Osteocyte (in vitro differentiated cells): Measurements from ENCODE around the gene MKS1. TPM values are rescaled to one million over a fixed set of nuclear protein-coding genes. Genes with fewer than 3 reads are reported as not detected.

ENCODE experiments used
- DNase-seq: peaks from one replicate; pipeline ENCODE4 v3.0.0; 2021; ENCODE audit warnings: mixed read lengths; ENCODE audit not compliant: unreplicated experiment; ENCODE audit errors: extremely low spot score
- H3K27ac Mint-ChIP-seq: one replicate; pipeline ENCODE4 v1.8.0; 2021; ENCODE audit warnings: mild to moderate bottlenecking, mixed read lengths; ENCODE audit not compliant: unreplicated experiment
- H3K27me3 Mint-ChIP-seq: one replicate; pipeline ENCODE4 v1.8.0; 2021; ENCODE audit warnings: mixed read lengths; ENCODE audit not compliant: unreplicated experiment
- H3K36me3 Mint-ChIP-seq: one replicate; pipeline ENCODE4 v1.8.0; 2021; ENCODE audit warnings: mixed read lengths; ENCODE audit not compliant: unreplicated experiment
- H3K4me1 Mint-ChIP-seq: one replicate; pipeline ENCODE4 v1.8.0; 2021; ENCODE audit warnings: mixed read lengths; ENCODE audit not compliant: unreplicated experiment
- H3K4me3 Mint-ChIP-seq: one replicate; pipeline ENCODE4 v1.8.0; 2021; ENCODE audit warnings: mild to moderate bottlenecking, moderate library complexity, mixed read lengths; ENCODE audit not compliant: unreplicated experiment
- H3K9me3 Mint-ChIP-seq: one replicate; pipeline ENCODE4 v1.8.0; 2021; ENCODE audit warnings: mixed read lengths; ENCODE audit not compliant: unreplicated experiment
- total RNA-seq: library from RNA; stranded (reverse); gene quantifications from 2 replicates; pipeline ENCODE4 v1.2.1, GENCODE V29; 2021
- TF ChIP-seq, protein P1 (sequence below): fragments of 200-600 bp; sonication (generic); IDR thresholded peaks from 2 replicates; pipeline ENCODE4 v1.5.0; 2021; ENCODE audit warnings: antibody characterized with exemption, mild to moderate bottlenecking, moderate library complexity

The MKS1 gene
- total RNA-seq, 1 donor from 2014 or later: 24.1 TPM

- Mint-ChIP-seq H3K9me3 (no peaks in the 10 kb centered on the region), H3K4me1 (no peaks in the 10 kb centered on the region), H3K27me3 (peaks cover 38% of the 10 kb centered on the region), H3K27ac (no peak overlapping the region), H3K36me3 (no peaks in the 10 kb centered on the region), H3K4me3 (no peak overlapping the region)
- DNase-seq: no peak
- TF ChIP-seq, protein P1, sequence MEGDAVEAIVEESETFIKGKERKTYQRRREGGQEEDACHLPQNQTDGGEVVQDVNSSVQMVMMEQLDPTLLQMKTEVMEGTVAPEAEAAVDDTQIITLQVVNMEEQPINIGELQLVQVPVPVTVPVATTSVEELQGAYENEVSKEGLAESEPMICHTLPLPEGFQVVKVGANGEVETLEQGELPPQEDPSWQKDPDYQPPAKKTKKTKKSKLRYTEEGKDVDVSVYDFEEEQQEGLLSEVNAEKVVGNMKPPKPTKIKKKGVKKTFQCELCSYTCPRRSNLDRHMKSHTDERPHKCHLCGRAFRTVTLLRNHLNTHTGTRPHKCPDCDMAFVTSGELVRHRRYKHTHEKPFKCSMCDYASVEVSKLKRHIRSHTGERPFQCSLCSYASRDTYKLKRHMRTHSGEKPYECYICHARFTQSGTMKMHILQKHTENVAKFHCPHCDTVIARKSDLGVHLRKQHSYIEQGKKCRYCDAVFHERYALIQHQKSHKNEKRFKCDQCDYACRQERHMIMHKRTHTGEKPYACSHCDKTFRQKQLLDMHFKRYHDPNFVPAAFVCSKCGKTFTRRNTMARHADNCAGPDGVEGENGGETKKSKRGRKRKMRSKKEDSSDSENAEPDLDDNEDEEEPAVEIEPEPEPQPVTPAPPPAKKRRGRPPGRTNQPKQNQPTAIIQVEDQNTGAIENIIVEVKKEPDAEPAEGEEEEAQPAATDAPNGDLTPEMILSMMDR: no peak
These were observed 10.8 kb upstream of the MKS1 start for GRCh38 chr17:58229881-58230280.

- Mint-ChIP-seq H3K4me1 (peaks cover 3% of the 10 kb centered on the region), H3K27me3 (peaks cover 34% of the 10 kb centered on the region), H3K36me3 (no peaks in the 10 kb centered on the region), H3K27ac (no peak overlapping the region), H3K9me3 (no peaks in the 10 kb centered on the region), H3K4me3 (no peak overlapping the region)
- TF ChIP-seq, protein P1: no peak
- DNase-seq: no peak
These were observed 10.3 kb upstream of the MKS1 start for GRCh38 chr17:58229384-58229783.

- Mint-ChIP-seq H3K9me3 (no peaks in the 10 kb centered on the region), H3K4me1 (peaks cover 7% of the 10 kb centered on the region), H3K36me3 (no peaks in the 10 kb centered on the region), H3K4me3 (no peak overlapping the region), H3K27ac (no peak overlapping the region), H3K27me3 (peaks cover 31% of the 10 kb centered on the region)
- TF ChIP-seq, protein P1: no peak
- DNase-seq: no peak
These were observed 9.6 kb upstream of the MKS1 start for GRCh38 chr17:58228679-58229078.

- Mint-ChIP-seq H3K4me3 (no peak overlapping the region), H3K27ac (no peak overlapping the region), H3K27me3 (peaks cover 25% of the 10 kb centered on the region), H3K9me3 (no peaks in the 10 kb centered on the region), H3K36me3 (no peaks in the 10 kb centered on the region), H3K4me1 (peaks cover 7% of the 10 kb centered on the region)
- TF ChIP-seq, protein P1: no peak
- no peak for DNase-seq
These were observed 8.7 kb upstream of the MKS1 start for GRCh38 chr17:58227733-58228132.

DNA sequence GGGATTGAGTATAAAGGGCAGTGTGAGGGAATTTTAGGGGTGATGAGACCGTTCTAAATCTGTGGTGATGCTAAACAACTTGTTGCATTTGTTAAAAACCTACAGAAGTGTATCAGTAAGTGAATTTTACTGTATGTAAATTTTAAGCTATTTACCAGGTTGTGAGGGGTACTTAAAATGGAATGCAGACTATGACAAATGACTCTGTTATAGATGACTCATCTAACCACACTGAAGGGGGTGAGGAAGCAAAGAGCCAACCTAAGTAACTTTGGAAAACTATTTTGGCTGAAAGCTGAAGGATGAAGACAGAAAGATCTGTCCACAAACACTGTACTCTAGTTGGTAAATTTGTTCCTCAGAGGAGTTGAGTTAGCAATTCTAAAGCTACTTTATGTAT lies 5.3 kb upstream of the MKS1 start:
- H3K27me3 Mint-ChIP-seq: peaks cover 9% of the 10 kb centered on the region
- H3K36me3 Mint-ChIP-seq: no peaks in the 10 kb centered on the region
- no peak overlapping the region for H3K27ac Mint-ChIP-seq
- peaks cover 10% of the 10 kb centered on the region for H3K4me1 Mint-ChIP-seq
- H3K9me3 Mint-ChIP-seq: no peaks in the 10 kb centered on the region
- TF ChIP-seq, protein P1: no peak
- no peak for DNase-seq
- no peak overlapping the region for H3K4me3 Mint-ChIP-seq
